GM12872 (cell line): ENCODE results near the gene OBSCN.

ENCODE experiments used
- TF ChIP-seq, protein P1 (sequence below): IDR thresholded peaks from 3 replicates; pipeline ENCODE4 v1.5.1; 2011; ENCODE audit warnings: low read depth, mild to moderate bottlenecking, low read length, moderate library complexity; ENCODE audit not compliant: insufficient read depth

OBSCN gene

DNA sequence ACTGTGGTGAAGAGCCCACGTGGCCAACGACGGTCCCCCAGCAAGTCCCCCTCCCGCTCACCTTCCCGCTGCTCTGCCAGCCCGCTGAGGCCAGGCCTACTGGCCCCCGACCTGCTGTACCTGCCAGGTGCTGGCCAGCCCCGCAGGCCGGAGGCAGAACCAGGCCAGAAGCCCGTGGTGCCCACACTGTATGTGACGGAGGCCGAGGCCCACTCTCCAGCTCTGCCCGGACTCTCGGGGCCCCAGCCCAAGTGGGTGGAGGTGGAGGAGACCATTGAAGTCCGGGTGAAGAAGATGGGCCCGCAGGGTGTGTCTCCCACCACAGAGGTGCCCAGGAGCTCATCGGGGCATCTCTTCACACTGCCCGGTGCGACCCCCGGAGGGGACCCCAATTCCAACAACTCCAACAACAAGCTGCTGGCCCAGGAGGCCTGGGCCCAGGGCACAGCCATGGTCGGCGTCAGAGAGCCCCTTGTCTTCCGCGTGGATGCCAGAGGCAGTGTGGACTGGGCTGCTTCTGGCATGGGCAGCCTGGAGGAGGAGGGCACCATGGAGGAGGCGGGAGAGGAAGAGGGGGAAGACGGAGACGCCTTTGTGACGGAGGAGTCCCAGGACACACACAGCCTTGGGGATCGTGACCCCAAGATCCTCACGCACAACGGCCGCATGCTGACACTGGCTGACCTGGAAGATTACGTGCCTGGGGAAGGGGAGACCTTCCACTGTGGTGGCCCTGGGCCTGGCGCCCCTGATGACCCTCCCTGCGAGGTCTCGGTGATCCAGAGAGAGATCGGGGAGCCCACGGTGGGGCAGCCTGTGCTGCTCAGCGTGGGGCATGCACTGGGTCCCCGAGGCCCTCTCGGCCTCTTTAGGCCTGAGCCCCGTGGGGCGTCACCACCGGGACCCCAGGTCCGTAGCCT is 152.0 kb downstream of the OBSCN start:
- TF ChIP-seq, protein P1, sequence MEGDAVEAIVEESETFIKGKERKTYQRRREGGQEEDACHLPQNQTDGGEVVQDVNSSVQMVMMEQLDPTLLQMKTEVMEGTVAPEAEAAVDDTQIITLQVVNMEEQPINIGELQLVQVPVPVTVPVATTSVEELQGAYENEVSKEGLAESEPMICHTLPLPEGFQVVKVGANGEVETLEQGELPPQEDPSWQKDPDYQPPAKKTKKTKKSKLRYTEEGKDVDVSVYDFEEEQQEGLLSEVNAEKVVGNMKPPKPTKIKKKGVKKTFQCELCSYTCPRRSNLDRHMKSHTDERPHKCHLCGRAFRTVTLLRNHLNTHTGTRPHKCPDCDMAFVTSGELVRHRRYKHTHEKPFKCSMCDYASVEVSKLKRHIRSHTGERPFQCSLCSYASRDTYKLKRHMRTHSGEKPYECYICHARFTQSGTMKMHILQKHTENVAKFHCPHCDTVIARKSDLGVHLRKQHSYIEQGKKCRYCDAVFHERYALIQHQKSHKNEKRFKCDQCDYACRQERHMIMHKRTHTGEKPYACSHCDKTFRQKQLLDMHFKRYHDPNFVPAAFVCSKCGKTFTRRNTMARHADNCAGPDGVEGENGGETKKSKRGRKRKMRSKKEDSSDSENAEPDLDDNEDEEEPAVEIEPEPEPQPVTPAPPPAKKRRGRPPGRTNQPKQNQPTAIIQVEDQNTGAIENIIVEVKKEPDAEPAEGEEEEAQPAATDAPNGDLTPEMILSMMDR, result no peak

DNA sequence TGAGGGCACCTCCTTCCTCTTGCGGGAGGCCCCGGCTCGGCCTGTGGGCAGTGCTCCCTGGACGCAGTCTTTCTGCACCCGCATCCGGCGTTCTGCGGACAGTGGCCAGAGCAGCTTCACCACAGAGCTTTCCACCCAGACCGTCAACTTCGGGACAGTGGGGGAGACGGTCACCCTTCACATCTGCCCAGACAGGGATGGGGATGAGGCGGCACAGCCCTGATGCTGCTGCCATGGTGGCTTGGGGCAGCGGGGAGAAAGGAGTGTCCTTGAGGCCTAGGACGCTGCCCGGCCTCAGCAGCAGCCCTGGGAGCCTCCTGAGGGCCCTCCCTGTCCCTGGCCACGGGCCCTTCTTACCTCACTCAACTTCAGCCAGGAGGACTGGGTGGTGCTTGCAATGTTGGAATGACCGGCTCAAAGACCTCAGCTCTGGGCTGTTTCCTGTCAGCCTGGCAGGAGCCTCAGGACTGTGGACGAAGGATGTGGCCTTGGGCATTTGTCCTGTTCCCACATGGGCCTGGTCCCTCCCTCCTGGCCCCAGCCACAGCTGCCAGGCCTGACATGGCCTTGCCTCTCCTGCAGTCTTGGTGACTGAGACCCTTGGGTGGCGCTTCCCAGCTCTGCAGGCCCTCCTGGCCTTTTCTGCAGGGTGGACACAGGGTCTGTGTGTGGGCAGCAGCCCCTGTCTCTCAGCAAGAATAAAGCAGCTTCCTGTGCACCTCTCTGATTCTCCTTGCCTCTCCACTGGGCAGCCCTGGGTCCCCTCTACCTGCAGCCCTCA is 152.9 kb downstream of the OBSCN start:
- TF ChIP-seq, protein P1, result no peak

DNA sequence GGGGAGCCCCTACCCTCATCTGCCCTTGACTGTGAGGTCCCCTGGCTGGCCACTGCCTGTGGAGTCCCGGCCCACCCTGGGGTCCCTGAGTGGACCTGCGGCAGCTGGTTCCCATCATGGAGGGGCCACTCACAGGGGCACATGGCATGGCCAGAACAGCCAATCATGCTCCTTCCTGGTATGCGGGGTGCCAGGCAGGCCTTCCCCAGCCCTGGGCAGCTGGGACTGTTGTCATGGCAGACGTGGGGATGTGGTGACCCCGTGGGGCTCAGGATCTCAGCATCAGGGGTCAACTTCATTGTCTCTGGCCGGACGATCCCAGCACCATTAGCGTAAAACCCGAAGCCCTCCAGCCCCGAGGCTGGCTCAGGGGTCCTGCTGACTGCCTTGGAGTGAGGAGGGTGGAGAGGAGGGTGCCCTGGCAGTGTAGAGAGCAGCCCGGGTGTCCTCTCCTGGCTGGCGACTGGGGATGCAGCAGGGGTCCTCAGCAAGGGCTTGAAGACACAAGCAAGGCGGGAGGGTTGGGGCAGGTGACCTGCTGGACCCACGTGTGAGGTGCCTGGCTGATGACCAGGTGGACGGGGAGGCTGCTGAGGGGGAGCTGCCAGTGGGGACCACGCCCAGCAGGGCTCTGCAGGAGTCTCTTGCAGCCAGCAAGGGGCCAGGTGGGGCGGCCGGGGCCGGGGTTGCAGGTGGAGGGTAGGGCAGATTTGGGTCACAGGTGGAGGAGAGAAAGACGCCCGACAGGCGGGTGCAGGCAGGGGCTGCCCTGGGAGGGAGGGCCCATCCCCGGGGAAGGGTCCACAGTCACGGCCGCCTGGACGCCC is 153.7 kb downstream of the OBSCN start:
- TF ChIP-seq, protein P1, result no peak

DNA sequence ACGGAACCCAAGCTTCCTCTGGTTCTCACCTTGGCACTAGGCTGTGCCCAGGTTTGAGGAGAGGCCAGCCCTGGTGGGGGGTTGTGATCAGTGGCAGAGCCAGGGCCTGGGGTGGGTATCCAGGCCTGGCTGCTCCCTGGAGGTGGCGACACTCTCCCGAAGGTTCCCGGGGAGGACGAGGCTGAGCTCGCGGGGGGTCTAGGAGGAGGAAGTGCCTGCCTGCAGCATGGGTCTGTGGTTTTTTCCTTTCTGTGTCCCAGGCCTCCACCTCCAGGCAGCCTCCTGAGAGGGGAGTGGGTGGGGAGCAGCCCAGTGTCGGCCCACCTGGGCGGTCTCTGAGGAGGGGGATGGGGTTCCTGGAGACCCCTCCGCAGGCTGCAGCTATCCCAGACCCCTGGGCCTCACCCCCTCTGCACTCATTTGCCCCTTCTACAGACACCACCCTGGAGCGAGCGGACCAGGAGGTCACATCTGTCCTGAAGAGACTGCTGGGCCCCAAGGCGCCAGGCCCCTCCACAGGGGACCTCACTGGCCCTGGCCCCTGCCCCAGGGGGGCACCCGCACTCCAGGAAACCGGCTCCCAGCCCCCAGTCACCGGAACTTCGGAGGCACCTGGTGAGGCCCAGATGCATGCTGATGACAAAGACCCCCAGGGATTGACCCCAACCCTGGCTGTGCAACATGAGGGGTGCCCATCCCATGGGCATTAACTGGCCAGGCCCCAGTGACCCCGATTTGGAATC is 154.5 kb downstream of the OBSCN start:
- TF ChIP-seq, protein P1, result no peak

DNA sequence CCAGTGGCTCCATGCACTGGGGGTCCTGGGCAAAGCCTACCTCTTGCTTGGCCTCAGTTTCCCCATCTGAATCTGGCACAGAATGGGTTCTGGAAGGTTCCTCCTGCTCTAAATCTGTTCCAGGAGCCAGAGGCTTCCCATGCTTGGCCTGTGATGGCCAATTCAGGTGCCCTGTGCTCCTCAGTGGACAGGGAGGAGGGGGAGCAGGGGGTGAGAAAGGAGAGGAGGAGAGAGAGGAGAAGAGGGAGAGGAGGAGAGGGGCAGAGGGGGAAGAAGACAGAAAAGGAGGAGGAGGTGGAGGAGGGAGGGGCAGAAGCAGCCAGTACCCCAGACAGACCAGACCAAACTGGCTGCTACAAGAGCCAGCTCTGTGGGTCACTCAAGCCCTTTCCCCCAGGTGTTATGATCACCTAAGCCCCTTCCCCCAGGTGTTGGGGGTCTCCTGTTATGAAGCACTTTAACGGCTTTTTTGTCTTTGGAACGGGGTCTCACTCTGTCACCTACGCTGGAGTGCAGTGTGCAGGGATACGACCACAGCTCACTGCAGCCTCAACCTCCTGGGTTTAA is 155.1 kb downstream of the OBSCN start:
- TF ChIP-seq, protein P1, result no peak

DNA sequence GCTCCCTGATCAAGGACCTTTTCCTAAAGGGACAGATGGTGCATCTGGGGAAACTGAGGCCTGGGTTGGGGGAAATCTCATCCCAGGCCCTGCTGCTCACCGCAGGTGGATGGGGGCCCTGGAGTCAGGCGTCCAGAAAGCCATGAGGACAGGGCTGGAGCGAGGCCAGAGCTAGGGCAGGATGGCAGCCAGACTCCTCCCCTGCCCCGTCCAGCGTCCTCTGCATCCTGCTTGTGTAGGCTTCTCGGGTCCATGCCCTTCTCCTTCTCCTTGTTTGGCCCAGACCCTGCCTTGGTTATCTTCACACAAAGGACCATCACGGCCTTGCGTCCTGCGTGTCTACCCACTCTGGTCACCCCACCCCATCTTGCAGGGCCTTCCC is 155.8 kb downstream of the OBSCN start:
- TF ChIP-seq, protein P1, result no peak
